Measurements from ENCODE around the gene ZCCHC2.

GRCh38 chr18:62607302-62607701 lies 84.5 kb downstream of the ZCCHC2 start:
- no peak for TF ChIP-seq CTCF (IDR thresholded peaks at IDR 0.05)
- TF ChIP-seq MAFK (IDR thresholded peaks at IDR 0.05; ENCODE audit: partially characterized antibody): no peak
